Right lobe of liver (tissue), 4 donors: ENCODE results near the gene RERE.

Experiments
- CTCF ChIP-seq, 4 donors: fragments of 200-600 bp in 3 of 4; fragments of 450-650 bp in 1 of 4; IDR thresholded peaks; one replicate each; pipeline versions ENCODE4 v1.5.1 to v1.8.0; 2016 to 2022; ENCODE audit warnings: antibody characterized with exemption in 4 of 4, mild to moderate bottlenecking in 2 of 4
- POLR2A ChIP-seq: fragments of 450-650 bp; IDR thresholded peaks from one replicate; pipeline ENCODE4 v1.6.1; 2017; ENCODE audit warnings: antibody characterized with exemption, mild to moderate bottlenecking
- donor health status: DM: no; HTN: no; CAD: no.
- donor health status: DM: no; HTN: no; CAD: no.
- donor health status: DM: no; HTN: yes; CAD: no.

DNA sequence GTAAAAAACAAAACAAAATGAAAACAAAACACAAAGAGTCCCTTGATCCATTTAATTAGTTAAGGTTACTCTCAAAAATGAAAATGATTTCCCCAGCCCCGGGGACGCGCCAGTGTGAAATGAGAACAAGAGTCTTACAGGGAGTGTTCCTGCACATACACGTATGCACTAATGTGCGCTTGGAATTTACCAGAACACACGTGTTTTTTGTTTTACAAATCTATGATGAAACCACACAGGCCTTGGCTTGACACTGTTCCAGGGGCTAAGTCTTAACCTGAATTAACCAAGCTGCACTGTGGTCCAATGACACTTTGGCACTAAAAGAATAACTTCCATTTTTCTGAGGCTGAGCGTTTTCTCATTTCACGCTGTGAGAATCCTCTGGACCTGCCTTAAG lies 435.8 kb downstream of the RERE start:
- TF ChIP-seq CTCF (IDR thresholded peaks at IDR 0.05) (no peak), POLR2A (no peak)
